Left ventricle myocardium superior (tissue), 1 donor: Measurements from ENCODE around the gene CA10. TPM values are rescaled to one million over a fixed set of nuclear protein-coding genes. Genes with fewer than 3 reads are reported as not detected.

ENCODE experiments used
- ATAC-seq: fragments of 200-7000 bp; cut with Tn5 transposase; one replicate; pipeline ENCODE4 v1.9.1; 2020; ENCODE audit warnings: mild to moderate bottlenecking, moderate library complexity
- DNase-seq: peaks from one replicate; pipeline ENCODE4 v3.0.0-alpha.2; 2020
- intact Hi-C: fragments of 100-400 bp; cut with micrococcal nuclease; formaldehyde crosslinking; loops from one replicate; pipeline ENCODE4 v1.11.0; 2022
- total RNA-seq: library from RNA; stranded (reverse); fragmentation: NEBNext Ultra II Directional; extraction: Animal tissue kit (Norgen Biotek cat#: 25700); gene quantifications from one replicate; pipeline ENCODE4 v1.2.1, GENCODE V29; 2021
- donor health status: DM: no; HTN: yes; CAD: no; lungs with severe emphysema.

CA10 gene
- total RNA-seq, 1 donor from 2014 or later = not detected

DNA sequence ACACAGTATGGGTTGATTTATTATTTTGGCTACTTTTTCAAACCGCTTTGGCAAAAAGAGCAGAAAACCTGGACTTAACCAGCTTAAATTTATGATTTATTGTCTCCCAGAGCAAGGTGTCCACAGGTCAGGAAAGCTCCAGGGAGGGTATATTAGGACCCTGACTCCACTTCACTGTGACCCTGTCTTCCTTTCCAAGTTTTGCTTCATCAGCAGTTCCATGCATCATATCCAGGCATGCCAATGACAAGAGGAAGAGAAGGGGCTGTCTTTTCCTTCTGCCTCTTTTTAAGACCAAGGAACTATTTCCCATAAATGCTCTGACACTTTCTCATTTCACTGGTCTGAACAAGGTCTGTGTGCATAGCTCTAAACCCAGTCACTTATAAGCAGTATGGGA, 316.8 kb downstream of the CA10 start:
- intact Hi-C loops = no loop called here
- DNase-seq (no peak), ATAC-seq (no peak)

- no peak for DNase-seq
- no peak for ATAC-seq
- intact Hi-C loops = no loop called here
Observed at GRCh38 chr17:51840688-51841087, 317.8 kb downstream of the CA10 start.

DNA sequence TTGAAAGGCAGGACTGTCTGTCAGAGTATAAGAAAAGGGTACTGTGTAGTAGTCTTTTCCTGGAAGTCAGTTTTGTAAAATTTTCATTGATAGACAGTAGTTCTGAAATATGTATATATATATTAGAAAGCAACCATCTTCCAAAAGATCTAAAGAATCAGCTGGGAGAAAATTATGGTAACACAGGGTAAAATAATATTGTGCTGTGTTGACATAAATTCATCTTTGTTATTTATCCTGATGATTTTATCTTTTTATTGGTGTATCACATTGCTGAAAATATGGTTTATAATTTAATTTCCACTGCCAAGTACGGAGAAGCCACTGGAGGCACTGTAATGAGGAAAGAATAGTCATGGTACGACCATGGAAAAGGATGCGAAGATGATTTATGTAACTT, 324.9 kb downstream of the CA10 start:
- ATAC-seq (no peak), DNase-seq (no peak)
- intact Hi-C loops = no loop called here

GRCh38 chr17:51833045-51833444, 325.5 kb downstream of the CA10 start:
- ATAC-seq = no peak
- intact Hi-C loops = no loop called here
- DNase-seq = no peak

GRCh38 chr17:51830886-51831285, 327.6 kb downstream of the CA10 start:
- intact Hi-C loops = no loop called here
- DNase-seq (no peak), ATAC-seq (no peak)

DNA sequence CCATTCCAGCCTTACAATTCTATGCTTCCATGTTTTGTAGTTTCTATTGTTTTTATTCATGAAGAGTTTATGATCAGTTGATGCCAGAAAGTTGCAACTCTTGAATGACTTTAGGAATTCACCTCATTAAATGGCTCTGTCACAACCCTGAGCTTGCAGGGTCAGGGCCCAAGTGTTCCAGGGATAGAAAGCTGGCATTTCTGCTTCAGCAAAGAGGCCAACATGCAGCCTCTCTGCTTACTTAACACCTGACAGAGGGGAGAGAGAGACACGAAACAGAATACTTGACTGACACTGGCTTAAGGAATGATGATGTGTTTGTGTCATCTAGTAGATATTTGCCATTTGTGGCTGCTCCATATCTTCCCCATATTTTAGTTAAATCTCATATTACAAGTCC, 328.1 kb downstream of the CA10 start:
- intact Hi-C loops = no loop called here
- DNase-seq = no peak
- no peak for ATAC-seq

- ATAC-seq = no peak
- intact Hi-C loops = no loop called here
- no peak for DNase-seq
Observed at GRCh38 chr17:51828901-51829300, 329.6 kb downstream of the CA10 start.

GRCh38 chr17:51827140-51827539, 331.4 kb downstream of the CA10 start:
- no peak for DNase-seq
- no peak for ATAC-seq
- intact Hi-C loops = no loop called here

GRCh38 chr17:51820766-51821165, 337.7 kb downstream of the CA10 start:
- intact Hi-C loops = no loop called here
- DNase-seq = no peak
- ATAC-seq = no peak

GRCh38 chr17:51820252-51820651, 338.3 kb downstream of the CA10 start:
- intact Hi-C loops = no loop called here
- no peak for DNase-seq
- ATAC-seq = no peak

- intact Hi-C loops = no loop called here
- DNase-seq (no peak), ATAC-seq (no peak)
Observed at GRCh38 chr17:51819341-51820219, 338.9 kb downstream of the CA10 start.

GRCh38 chr17:51818777-51819176, 339.7 kb downstream of the CA10 start:
- no peak for DNase-seq
- intact Hi-C loops = no loop called here
- no peak for ATAC-seq

GRCh38 chr17:51817955-51818354, 340.6 kb downstream of the CA10 start:
- no peak for ATAC-seq
- no peak for DNase-seq
- intact Hi-C loops = no loop called here

DNA sequence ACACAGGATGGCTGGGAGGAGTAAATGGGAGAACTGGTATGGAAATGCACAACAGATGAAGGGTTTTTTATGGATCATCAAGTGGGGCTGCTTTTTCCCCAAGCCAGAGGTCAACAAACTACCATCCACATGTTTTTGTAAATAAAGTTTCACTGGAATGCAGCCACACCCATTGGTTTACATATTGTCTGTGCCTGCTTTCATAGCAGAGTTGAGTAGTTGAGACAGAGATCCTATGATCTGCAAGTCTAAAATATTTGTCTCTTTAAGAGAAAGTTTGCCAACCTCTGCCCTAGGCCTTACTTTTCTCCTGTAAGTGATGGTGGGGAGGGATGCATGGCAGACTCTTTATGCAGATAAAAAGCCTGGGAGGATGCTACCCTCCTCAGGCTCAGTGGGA, 341.4 kb downstream of the CA10 start:
- ATAC-seq (no peak), DNase-seq (no peak)
- intact Hi-C loops = no loop called here

GRCh38 chr17:51815097-51815496, 343.4 kb downstream of the CA10 start:
- intact Hi-C loops = no loop called here
- DNase-seq (no peak), ATAC-seq (no peak)

DNA sequence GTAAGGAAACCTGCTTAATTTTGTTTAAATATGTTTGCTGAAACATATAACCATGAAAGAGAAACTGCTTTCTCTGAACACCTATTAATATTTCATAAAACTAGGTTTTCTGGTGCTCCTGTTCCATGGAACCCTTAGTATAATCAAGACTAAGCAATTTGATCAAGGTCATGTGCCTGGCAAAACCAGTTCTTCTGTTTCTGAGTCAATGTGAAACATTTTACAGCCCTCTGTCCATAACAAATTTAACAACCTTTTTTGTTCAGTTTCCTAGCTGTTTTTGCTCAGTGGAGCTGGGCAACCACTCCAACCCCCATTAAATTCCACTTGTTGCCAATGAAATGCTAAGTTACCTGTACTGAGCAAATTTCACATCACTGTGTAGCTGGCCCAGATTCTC, 344.0 kb downstream of the CA10 start:
- DNase-seq (no peak), ATAC-seq (no peak)
- intact Hi-C loops = no loop called here

DNA sequence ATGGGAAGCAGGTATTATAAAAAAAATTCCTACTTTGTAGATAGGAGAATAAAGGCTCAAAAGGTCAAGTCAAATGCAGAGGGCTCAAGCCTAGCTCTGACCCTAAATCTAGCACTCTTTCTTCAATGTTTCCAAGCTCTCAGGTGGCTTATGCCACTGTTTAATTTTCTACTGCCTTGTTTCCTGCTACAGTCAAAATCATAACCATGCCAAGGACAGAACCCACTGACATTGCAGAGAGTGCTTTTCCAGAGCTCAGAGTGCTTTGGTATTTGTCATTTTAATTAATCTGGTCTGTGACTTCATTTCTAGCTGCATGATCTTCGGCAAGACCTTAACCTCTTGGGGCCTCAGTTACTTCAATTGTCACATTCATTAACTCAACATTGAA, 344.7 kb downstream of the CA10 start:
- ATAC-seq (no peak), DNase-seq (no peak)
- intact Hi-C loops = no loop called here

DNA sequence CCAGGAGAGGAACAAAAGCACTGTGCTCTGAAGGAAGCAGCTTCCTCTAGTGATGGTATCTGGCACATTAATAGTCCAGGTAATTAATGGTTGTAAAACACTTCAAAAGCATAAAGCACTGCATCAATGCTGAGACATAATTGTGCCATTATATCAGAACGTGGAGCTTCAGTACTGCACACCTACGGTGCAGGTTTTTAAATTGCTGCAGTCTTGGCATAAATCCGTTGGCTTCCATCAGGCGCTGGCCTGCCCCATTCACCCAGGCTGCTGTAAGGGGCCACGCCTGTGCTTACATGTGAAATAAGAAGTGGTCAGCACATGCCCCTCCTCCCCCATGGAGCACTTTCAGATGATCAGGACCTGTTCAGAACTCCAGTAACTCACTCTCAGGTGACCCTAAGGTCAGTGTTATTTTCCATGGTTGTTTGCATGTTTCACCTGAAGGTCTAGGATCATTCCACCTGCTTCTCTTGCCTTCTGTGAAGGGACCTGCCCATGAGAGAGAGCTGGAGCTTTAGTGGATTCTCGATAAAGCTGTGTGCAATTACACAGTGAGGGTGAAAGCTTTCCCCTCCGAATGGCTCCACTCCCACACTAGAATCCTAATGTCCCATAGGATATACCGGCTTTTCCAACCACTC, 345.3 kb downstream of the CA10 start:
- ATAC-seq = no peak
- intact Hi-C loops = no loop called here
- no peak for DNase-seq

- ATAC-seq (no peak), DNase-seq (no peak)
- intact Hi-C loops = no loop called here
Observed at GRCh38 chr17:51807460-51807859, 351.1 kb downstream of the CA10 start.

DNA sequence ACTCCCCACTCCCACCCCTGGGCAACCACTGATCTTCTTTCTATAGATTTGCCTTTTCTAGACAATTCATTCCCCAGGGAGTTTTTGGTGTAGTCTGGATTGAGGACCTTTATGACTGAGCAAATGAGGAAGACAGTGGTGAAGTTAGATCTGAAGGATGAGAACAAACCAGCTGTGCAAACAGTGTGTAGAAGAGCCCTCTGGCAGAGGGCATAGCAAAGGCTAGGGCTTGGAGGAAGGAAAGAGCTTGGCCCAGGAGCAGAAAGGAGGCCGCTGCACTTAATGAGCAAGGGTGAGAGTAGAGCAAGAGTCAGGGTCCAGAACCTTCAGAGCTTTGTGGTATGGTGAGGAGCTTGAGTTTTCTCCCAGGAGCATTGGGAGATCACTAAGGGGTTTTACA, 352.7 kb downstream of the CA10 start:
- DNase-seq (no peak), ATAC-seq (no peak)
- intact Hi-C loops = no loop called here

GRCh38 chr17:51805185-51805584, 353.3 kb downstream of the CA10 start:
- no peak for DNase-seq
- intact Hi-C loops = no loop called here
- ATAC-seq = no peak
